ENCODE data around the gene NTPCR. TPM values are rescaled to one million over a fixed set of nuclear protein-coding genes. Genes with fewer than 3 reads are reported as not detected.

NTPCR gene
- total and polyA plus RNA-seq, 4 donors: 30.8 to 51.6 (median 39.4) TPM

DNA sequence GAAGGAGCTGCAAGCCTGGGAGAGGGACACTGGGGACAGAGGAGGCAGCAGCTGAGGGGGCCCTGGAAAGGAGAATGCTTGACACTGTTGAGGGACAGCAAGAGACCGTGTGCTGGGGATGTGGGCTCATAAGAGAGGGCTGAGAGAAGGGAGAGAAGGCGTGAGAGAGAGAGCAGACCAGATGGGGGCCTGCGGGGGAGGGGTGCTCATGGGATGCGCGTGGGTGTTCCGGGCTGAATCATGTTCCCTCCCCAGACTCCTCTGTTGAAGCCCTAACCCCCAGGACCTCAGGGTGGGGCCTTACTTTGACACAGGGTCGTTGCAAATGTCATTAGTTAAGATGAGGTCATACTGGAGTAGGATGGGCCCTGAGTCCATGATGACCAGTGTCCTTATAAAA, 40.8 kb downstream of the NTPCR start:
- TF ChIP-seq, protein P1, sequence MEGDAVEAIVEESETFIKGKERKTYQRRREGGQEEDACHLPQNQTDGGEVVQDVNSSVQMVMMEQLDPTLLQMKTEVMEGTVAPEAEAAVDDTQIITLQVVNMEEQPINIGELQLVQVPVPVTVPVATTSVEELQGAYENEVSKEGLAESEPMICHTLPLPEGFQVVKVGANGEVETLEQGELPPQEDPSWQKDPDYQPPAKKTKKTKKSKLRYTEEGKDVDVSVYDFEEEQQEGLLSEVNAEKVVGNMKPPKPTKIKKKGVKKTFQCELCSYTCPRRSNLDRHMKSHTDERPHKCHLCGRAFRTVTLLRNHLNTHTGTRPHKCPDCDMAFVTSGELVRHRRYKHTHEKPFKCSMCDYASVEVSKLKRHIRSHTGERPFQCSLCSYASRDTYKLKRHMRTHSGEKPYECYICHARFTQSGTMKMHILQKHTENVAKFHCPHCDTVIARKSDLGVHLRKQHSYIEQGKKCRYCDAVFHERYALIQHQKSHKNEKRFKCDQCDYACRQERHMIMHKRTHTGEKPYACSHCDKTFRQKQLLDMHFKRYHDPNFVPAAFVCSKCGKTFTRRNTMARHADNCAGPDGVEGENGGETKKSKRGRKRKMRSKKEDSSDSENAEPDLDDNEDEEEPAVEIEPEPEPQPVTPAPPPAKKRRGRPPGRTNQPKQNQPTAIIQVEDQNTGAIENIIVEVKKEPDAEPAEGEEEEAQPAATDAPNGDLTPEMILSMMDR (IDR thresholded peaks at IDR 0.05; ENCODE audit: control extremely low read depth, extremely low read depth): no peak
- WGBS, 2 donors: 89 to 92% methylated on average over 5 to 7 of the region's 7 CpGs
- Histone ChIP-seq H3K36me3 (ENCODE audit: control insufficient read depth in 4 of 4, insufficient read depth in 4 of 4, low read length in 4 of 4) (no peaks in the 10 kb centered on the region), H3K9ac (ENCODE audit: insufficient read depth in 1 of 2, low read length in 2 of 2) (no peak overlapping the region), H3K4me3 (no peak overlapping the region), H3K9me3 (ENCODE audit: control insufficient read depth in 4 of 4, insufficient read depth in 3 of 4, low read length in 3 of 4) (peaks cover 0 to 7% (median 0%) of the 10 kb centered on the region in 4 donors), H3K27me3 (ENCODE audit: control insufficient read depth in 3 of 3, insufficient read depth in 3 of 3, low read length in 2 of 3) (no peaks in the 10 kb centered on the region), H3K4me1 (ENCODE audit: control insufficient read depth in 5 of 5, insufficient read depth in 5 of 5, low read length in 5 of 5) (peaks cover 0 to 14% (median 0%) of the 10 kb centered on the region in 5 donors), H3K27ac (ENCODE audit: low read depth in 1 of 2, low read length in 1 of 2) (no peak overlapping the region)
- DNase-seq (no peak), ATAC-seq (ENCODE audit: insufficient read depth, low FRiP score) (no peak)

DNA sequence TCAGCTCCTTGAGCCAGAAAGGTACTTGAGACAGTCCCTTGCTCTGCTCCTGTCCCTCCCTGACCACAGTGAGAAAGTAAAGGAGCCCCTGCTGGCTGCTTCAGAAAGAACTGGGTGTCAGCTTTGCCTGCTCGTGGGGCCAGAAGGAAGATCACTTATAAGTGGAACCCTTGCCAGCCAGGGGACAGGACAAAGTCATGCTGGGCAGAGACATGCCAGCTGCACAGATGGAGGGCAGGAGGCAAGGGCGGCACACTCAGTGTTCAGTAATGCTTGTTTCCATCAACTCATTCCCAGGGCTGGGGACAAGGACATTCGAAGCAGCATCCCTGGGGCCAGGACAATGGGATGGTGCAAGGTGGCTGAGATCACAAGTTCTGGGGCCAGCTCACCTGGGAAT, 41.8 kb downstream of the NTPCR start:
- DNase-seq (no peak), ATAC-seq (ENCODE audit: insufficient read depth, low FRiP score) (no peak)
- Histone ChIP-seq H3K4me1 (ENCODE audit: control insufficient read depth in 5 of 5, insufficient read depth in 5 of 5, low read length in 5 of 5) (peaks cover 0 to 14% (median 0%) of the 10 kb centered on the region in 5 donors), H3K9me3 (ENCODE audit: control insufficient read depth in 4 of 4, insufficient read depth in 3 of 4, low read length in 3 of 4) (peaks cover 0 to 7% (median 0%) of the 10 kb centered on the region in 4 donors), H3K36me3 (ENCODE audit: control insufficient read depth in 4 of 4, insufficient read depth in 4 of 4, low read length in 4 of 4) (no peaks in the 10 kb centered on the region), H3K4me3 (no peak overlapping the region), H3K9ac (ENCODE audit: insufficient read depth in 1 of 2, low read length in 2 of 2) (no peak overlapping the region), H3K27ac (ENCODE audit: low read depth in 1 of 2, low read length in 1 of 2) (no peak overlapping the region), H3K27me3 (ENCODE audit: control insufficient read depth in 3 of 3, insufficient read depth in 3 of 3, low read length in 2 of 3) (no peaks in the 10 kb centered on the region)
- WGBS, 2 donors: 87% methylated on average over 3 of the region's 3 CpGs
- TF ChIP-seq, protein P1 (IDR thresholded peaks at IDR 0.05; ENCODE audit: control extremely low read depth, extremely low read depth): no peak

DNA sequence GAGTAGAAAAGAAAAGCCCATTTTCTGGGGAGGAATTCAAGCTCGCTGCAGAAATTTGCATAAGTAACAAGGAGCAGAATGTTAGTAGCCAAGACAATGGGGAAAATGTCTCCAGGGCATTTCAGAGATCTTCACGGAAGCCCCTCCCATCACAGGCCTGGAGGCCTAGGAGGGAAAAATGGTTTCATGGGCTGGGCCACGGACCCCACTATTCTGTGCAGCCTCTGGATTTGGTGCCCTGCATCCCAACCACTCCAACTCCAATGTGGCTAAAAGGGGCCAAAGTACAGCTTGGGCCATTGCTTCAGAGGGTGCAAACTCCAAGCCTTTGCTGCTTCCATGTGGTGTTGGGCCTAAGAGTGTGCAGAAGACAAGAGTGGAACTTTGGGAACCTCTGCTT, 43.1 kb downstream of the NTPCR start:
- Histone ChIP-seq H3K4me1 (ENCODE audit: control insufficient read depth in 5 of 5, insufficient read depth in 5 of 5, low read length in 5 of 5) (peaks cover 0 to 4% (median 0%) of the 10 kb centered on the region in 5 donors), H3K36me3 (ENCODE audit: control insufficient read depth in 4 of 4, insufficient read depth in 4 of 4, low read length in 4 of 4) (no peaks in the 10 kb centered on the region), H3K9me3 (ENCODE audit: control insufficient read depth in 4 of 4, insufficient read depth in 3 of 4, low read length in 3 of 4) (peaks cover 0 to 7% (median 0%) of the 10 kb centered on the region in 4 donors), H3K4me3 (no peak overlapping the region), H3K27me3 (ENCODE audit: control insufficient read depth in 3 of 3, insufficient read depth in 3 of 3, low read length in 2 of 3) (no peaks in the 10 kb centered on the region), H3K9ac (ENCODE audit: insufficient read depth in 1 of 2, low read length in 2 of 2) (no peak overlapping the region), H3K27ac (ENCODE audit: low read depth in 1 of 2, low read length in 1 of 2) (no peak overlapping the region)
- no peak for ATAC-seq (ENCODE audit: insufficient read depth, low FRiP score)
- TF ChIP-seq, protein P1 (IDR thresholded peaks at IDR 0.05; ENCODE audit: control extremely low read depth, extremely low read depth): no peak
- no peak for DNase-seq
- WGBS, 2 donors: 95 to 100% methylated on average over 3 of the region's 3 CpGs

DNA sequence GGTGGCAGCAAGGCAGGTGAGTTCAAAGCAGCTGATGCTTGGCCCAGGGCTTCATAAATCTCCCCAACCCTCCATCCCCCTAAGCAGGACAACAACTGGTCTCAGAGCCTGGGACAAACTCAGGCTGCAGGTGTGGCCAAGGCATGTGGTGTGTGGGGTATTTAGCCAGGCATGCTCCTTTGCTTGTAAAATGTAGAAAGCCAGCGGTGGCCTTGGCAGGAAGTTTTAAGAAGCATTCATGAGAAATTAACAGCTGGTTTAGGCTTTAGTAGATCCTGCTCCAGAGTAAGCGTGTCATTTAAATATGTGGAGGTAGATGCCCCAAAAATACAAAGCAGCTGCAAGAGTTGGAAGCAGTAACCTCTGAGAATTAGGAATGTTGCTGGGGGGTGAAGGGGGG, 44.8 kb downstream of the NTPCR start:
- H3K4me3 ChIP-seq: no peak overlapping the region
- 89 to 90% methylated on average over 2 of the region's 2 CpGs for WGBS, 2 donors
- H3K9ac ChIP-seq (ENCODE audit: insufficient read depth in 1 of 2, low read length in 2 of 2): no peak overlapping the region
- no peaks in the 10 kb centered on the region for H3K4me1 ChIP-seq (ENCODE audit: control insufficient read depth in 5 of 5, insufficient read depth in 5 of 5, low read length in 5 of 5)
- H3K9me3 ChIP-seq (ENCODE audit: control insufficient read depth in 4 of 4, insufficient read depth in 3 of 4, low read length in 3 of 4): peaks cover 0 to 7% (median 0%) of the 10 kb centered on the region in 4 donors
- no peaks in the 10 kb centered on the region for H3K27me3 ChIP-seq (ENCODE audit: control insufficient read depth in 3 of 3, insufficient read depth in 3 of 3, low read length in 2 of 3)
- H3K27ac ChIP-seq (ENCODE audit: low read depth in 1 of 2, low read length in 1 of 2): no peak overlapping the region
- no peak for DNase-seq
- peaks cover 0 to 3% (median 0%) of the 10 kb centered on the region in 4 donors for H3K36me3 ChIP-seq (ENCODE audit: control insufficient read depth in 4 of 4, insufficient read depth in 4 of 4, low read length in 4 of 4)
- no peak for ATAC-seq (ENCODE audit: insufficient read depth, low FRiP score)
- TF ChIP-seq, protein P1 (IDR thresholded peaks at IDR 0.05; ENCODE audit: control extremely low read depth, extremely low read depth): no peak

All from lung (tissue), 12 donors.